IMR-90 (cell line): Measurements from ENCODE around the gene HYAL2. TPM values are rescaled to one million over a fixed set of nuclear protein-coding genes. Genes with fewer than 3 reads are reported as not detected.

Source experiments
- ATAC-seq: fragments of 200-7000 bp; cut with Tn5 transposase; 2 replicates; pipeline ENCODE4 v1.9.1; 2020; ENCODE audit warnings: low read depth, mild to moderate bottlenecking, moderate library complexity
- BruUV-seq: library from RNA; stranded (reverse); fragments of 400-500 nt; replicated peaks from 2 replicates; lab custom pipeline; 2021; lab: Mats Ljungman, UMichigan
- CTCF ChIA-PET: fragments of 300-600 bp; formaldehyde crosslinking; extraction: SDS; loops from one replicate; lab custom pipeline; 2021; ENCODE audit warnings: antibody characterized with exemption; lab: Yijun Ruan, JAX
- POLR2A ChIA-PET: fragments of 300-600 bp; sonication (Branson Sonifier 250); formaldehyde crosslinking; loops from one replicate; lab custom pipeline; 2022; ENCODE audit warnings: antibody characterized with exemption; ENCODE audit not compliant: unreplicated experiment; lab: Charles Lee
- DNase-seq: peaks from one replicate; pipeline ENCODE4 v3.0.0; 2013
- H2AFZ ChIP-seq: replicated peaks from 2 replicates; pipeline ENCODE3; 2013; ENCODE audit warnings: low read length, mild to moderate bottlenecking; ENCODE audit not compliant: poor library complexity
- H2AK5ac ChIP-seq: 2 replicates; pipeline ENCODE4 v1.6.1; 2013; ENCODE audit warnings: low read depth, low read length, inconsistent platforms
- H2AK9ac ChIP-seq: replicated peaks from 2 replicates; pipeline ENCODE3; 2013; ENCODE audit warnings: mild to moderate bottlenecking, low read depth, low read length, moderate library complexity; ENCODE audit not compliant: poor library complexity
- H2BK120ac ChIP-seq: 2 replicates; pipeline ENCODE4 v1.6.1; 2013; ENCODE audit warnings: low read depth, low read length, inconsistent platforms
- H2BK15ac ChIP-seq: 3 replicates; pipeline ENCODE4 v1.6.1; 2013; ENCODE audit warnings: low read depth, low read length, inconsistent platforms
- H2BK20ac ChIP-seq: 2 replicates; pipeline ENCODE4 v1.6.1; 2013; ENCODE audit warnings: low read depth, mild to moderate bottlenecking, inconsistent platforms, low read length, moderate library complexity
- H2BK5ac ChIP-seq: 2 replicates; pipeline ENCODE4 v1.6.1; 2013; ENCODE audit warnings: mild to moderate bottlenecking, low read depth, low read length, inconsistent platforms; ENCODE audit not compliant: poor library complexity, severe bottlenecking
- H3K14ac ChIP-seq: replicated peaks from 2 replicates; pipeline ENCODE4 v1.6.1; 2013; ENCODE audit warnings: low read depth, low read length, inconsistent platforms
- H3K18ac ChIP-seq: 2 replicates; pipeline ENCODE4 v1.6.1; 2013; ENCODE audit warnings: low read depth, low read length, control low read depth
- H3K23ac ChIP-seq: 2 replicates; pipeline ENCODE4 v1.6.1; 2013; ENCODE audit warnings: low read depth, low read length, inconsistent platforms
- H3K27ac ChIP-seq: 2 replicates; pipeline ENCODE4 v1.5.1; 2013; ENCODE audit warnings: mild to moderate bottlenecking, control low read depth, low read length; ENCODE audit not compliant: insufficient read depth
- H3K27me3 ChIP-seq: 2 replicates; pipeline ENCODE4 v1.6.1; 2013; ENCODE audit warnings: low read length; ENCODE audit not compliant: control insufficient read depth, insufficient read depth
- H3K36me3 ChIP-seq: 2 replicates; pipeline ENCODE4 v1.6.1; 2013; ENCODE audit warnings: low read length, mixed read lengths; ENCODE audit not compliant: control insufficient read depth, insufficient read depth
- H3K4ac ChIP-seq: 2 replicates; pipeline ENCODE4 v1.6.1; 2013; ENCODE audit warnings: low read depth, low read length, inconsistent platforms
- H3K4me1 ChIP-seq: 2 replicates; pipeline ENCODE4 v1.6.1; 2013; ENCODE audit warnings: low read length, mixed read lengths; ENCODE audit not compliant: control insufficient read depth, insufficient read depth
- H3K4me2 ChIP-seq: 2 replicates; pipeline ENCODE4 v1.6.1; 2013; ENCODE audit warnings: low read depth, mild to moderate bottlenecking, control low read depth, low read length, moderate library complexity
- H3K4me3 ChIP-seq: 2 replicates; pipeline ENCODE4 v1.5.1; 2013; ENCODE audit warnings: low read depth, mild to moderate bottlenecking, control low read depth, low read length, moderate library complexity; ENCODE audit not compliant: insufficient read depth
- H3K56ac ChIP-seq: 2 replicates; pipeline ENCODE4 v1.6.1; 2013; ENCODE audit warnings: low read length, inconsistent platforms; ENCODE audit not compliant: insufficient read depth; ENCODE audit errors: extremely low read depth
- H3K79me1 ChIP-seq, 2 experiments: 2 replicates each; pipeline ENCODE4 v1.6.1; 2013; ENCODE audit warnings: low read length in 2 of 2, inconsistent platforms in 1 of 2, low read depth in 1 of 2
- H3K9ac ChIP-seq: 2 replicates; pipeline ENCODE4 v1.6.1; 2013; ENCODE audit warnings: low read depth, low read length, control low read depth
- H3K9me1 ChIP-seq: 2 replicates; pipeline ENCODE4 v1.6.1; 2013; ENCODE audit warnings: low read length, inconsistent platforms; ENCODE audit not compliant: insufficient read depth
- H3K9me3 ChIP-seq: 2 replicates; pipeline ENCODE4 v1.6.1; 2013; ENCODE audit warnings: low read length; ENCODE audit not compliant: control insufficient read depth, insufficient read depth
- H4K20me1 ChIP-seq: 2 replicates; pipeline ENCODE4 v1.6.1; 2013; ENCODE audit warnings: low read length, inconsistent platforms; ENCODE audit not compliant: insufficient read depth
- H4K5ac ChIP-seq: 2 replicates; pipeline ENCODE4 v1.6.1; 2013; ENCODE audit warnings: mild to moderate bottlenecking, low read depth, low read length, control low read depth
- H4K8ac ChIP-seq, 2 experiments: 2 replicates each; pipeline ENCODE4 v1.6.1; 2013; ENCODE audit warnings: low read depth in 2 of 2, low read length in 2 of 2, control low read depth in 1 of 2, inconsistent platforms in 1 of 2
- H4K91ac ChIP-seq: 2 replicates; pipeline ENCODE4 v1.6.1; 2013; ENCODE audit warnings: low read depth, low read length, inconsistent platforms; ENCODE audit not compliant: insufficient read depth
- BHLHE40 ChIP-seq: fragments of 150-350 bp; IDR thresholded peaks from 2 replicates; pipeline ENCODE4 v1.6.1; 2016; ENCODE audit warnings: mild to moderate bottlenecking, low read depth, low read length
- CEBPB ChIP-seq: IDR thresholded peaks from 2 replicates; pipeline ENCODE4 v1.6.1; 2012; ENCODE audit warnings: low read depth, low read length, improper control_type of control experiment
- CTCF ChIP-seq: conservative IDR thresholded peaks from 2 replicates; pipeline ENCODE4 v1.5.1; 2012; ENCODE audit warnings: mild to moderate bottlenecking, low read depth, low read length, improper control_type of control experiment
- ELK1 ChIP-seq: fragments of 150-350 bp; IDR thresholded peaks from 2 replicates; pipeline ENCODE4 v1.6.1; 2016; ENCODE audit warnings: low read depth, mild to moderate bottlenecking, low read length, moderate library complexity, borderline replicate concordance
- FOS ChIP-seq: fragments of 150-350 bp; IDR thresholded peaks from 2 replicates; pipeline ENCODE4 v1.6.1; 2016; ENCODE audit warnings: low read depth, low read length
- MAFK ChIP-seq: IDR thresholded peaks from 2 replicates; pipeline ENCODE4 v1.6.1; 2012; ENCODE audit warnings: low read depth, low read length, improper control_type of control experiment
- MAZ ChIP-seq: IDR thresholded peaks from 2 replicates; pipeline ENCODE4 v1.6.1; 2012; ENCODE audit warnings: low read depth, mild to moderate bottlenecking, low read length, improper control_type of control experiment, moderate library complexity, borderline replicate concordance
- MXI1 ChIP-seq: IDR thresholded peaks from 2 replicates; pipeline ENCODE4 v1.6.1; 2012; ENCODE audit warnings: low read depth, mild to moderate bottlenecking, low read length, moderate library complexity, borderline replicate concordance
- NFE2L2 ChIP-seq: fragments of 150-350 bp; IDR thresholded peaks from 2 replicates; pipeline ENCODE4 v1.6.1; 2016; ENCODE audit warnings: low read depth, mild to moderate bottlenecking, low read length
- POLR2A ChIP-seq: IDR thresholded peaks from 2 replicates; pipeline ENCODE4 v1.6.1; 2012; ENCODE audit warnings: mild to moderate bottlenecking, low read depth, low read length
- RAD21 ChIP-seq: IDR thresholded peaks from 2 replicates; pipeline ENCODE4 v1.6.1; 2012; ENCODE audit warnings: low read length, improper control_type of control experiment
- RCOR1 ChIP-seq: IDR thresholded peaks from 2 replicates; pipeline ENCODE4 v1.6.1; 2012; ENCODE audit warnings: mild to moderate bottlenecking, low read length, improper control_type of control experiment; ENCODE audit not compliant: insufficient replicate concordance
- USF2 ChIP-seq: fragments of 150-350 bp; IDR thresholded peaks from 2 replicates; pipeline ENCODE4 v1.6.1; 2017; ENCODE audit warnings: mild to moderate bottlenecking, antibody characterized with exemption, low read length, low read depth
- WGBS, 2 experiments: methylation state at CpG; one replicate each; pipeline versions ENCODE4 v1.1.5 to v1.1.7; 2013; ENCODE audit warnings: missing lambda C conversion rate in 2 of 2; ENCODE audit not compliant: insufficient read length in 1 of 2; ENCODE audit errors: extremely low coverage in 2 of 2; 5-methylcytosine and 5-hydroxymethylcytosine counted together
- dilution Hi-C: fragments of 300-500 bp; cut with HindIII; formaldehyde crosslinking; loops from one replicate; pipeline ENCODE4 v1.14.3; 2018; ENCODE audit warnings: low sequenced_read_pairs; ENCODE audit not compliant: unreplicated experiment
- in situ Hi-C: fragments of 300-500 bp; cut with MboI; formaldehyde crosslinking; loops from 3 replicates; pipeline ENCODE4 v1.14.3; 2019; ENCODE audit warnings: low sequenced_read_pairs, inconsistent platforms, mixed read lengths
- intact Hi-C: fragments of 100-400 bp; cut with micrococcal nuclease; formaldehyde crosslinking; loops from 2 replicates; pipeline ENCODE4 v1.10.0; 2022
- polyA plus RNA-seq, 3 experiments: library from polyadenylated mRNA; depleted of rRNA; stranded (reverse); fragments of >200 nt; gene quantifications; 2 replicates each; pipeline ENCODE4 v1.2.3, GENCODE V29; 2012; ENCODE audit warnings: low replicate concordance in 1 of 3
- total RNA-seq: library from RNA; depleted of rRNA; stranded (reverse); fragments of >200 nt; gene quantifications from 2 replicates; pipeline ENCODE4 v1.2.3, GENCODE V29; 2012

HYAL2 gene
- total and polyA plus RNA-seq, 2 of the 4 experiments (the other 2 are of a cell fraction) = 56.8 to 104 TPM

GRCh38 chr3:50290161-50290641 lies 32.3 kb downstream of the HYAL2 start (continued):
- TF ChIP-seq FOS = no peak

- Histone ChIP-seq H2AK9ac (no peak overlapping the region), H2BK20ac (no peak overlapping the region), H3K18ac (no peak overlapping the region), H3K4me2 (no peak overlapping the region), H3K27ac (no peak overlapping the region), H3K36me3 (peaks cover 34% of the 10 kb centered on the region), H4K20me1 (no peaks in the 10 kb centered on the region; the same call in 1 of the 2 replicates), H4K91ac (no peak overlapping the region), H3K79me1 (peaks cover 14 to 31% of the 10 kb centered on the region in 2 experiments), H3K14ac (no peak overlapping the region), H3K4me3 (no peak overlapping the region), H3K56ac (no peak overlapping the region), H4K8ac (no peak overlapping the region), H3K9ac (no peak overlapping the region), H2AK5ac (no peak overlapping the region), H4K5ac (no peak overlapping the region), H3K9me1 (no peaks in the 10 kb centered on the region; the same call in 1 of the 2 replicates), H2BK5ac (no peak overlapping the region), H2BK120ac (no peak overlapping the region), H3K27me3 (no peaks in the 10 kb centered on the region), H2AFZ (no peak overlapping the region), H2BK15ac (no peak overlapping the region), H3K4ac (no peak overlapping the region), H3K23ac (no peak overlapping the region), H3K9me3 (no peaks in the 10 kb centered on the region), H3K4me1 (peaks cover 8% of the 10 kb centered on the region)
- TF ChIP-seq BHLHE40 (no peak), MAFK (no peak), MAZ (no peak), RCOR1 (no peak), FOS (no peak), POLR2A (no peak), RAD21 (no peak), CEBPB (no peak), ELK1 (no peak), CTCF (no peak), USF2 (no peak), MXI1 (no peak), NFE2L2 (no peak)
- dilution Hi-C loops (no loop called here), in situ Hi-C loops (no loop called here), intact Hi-C loops (no loop called here)
- WGBS, 2 experiments = no CpG with 5 or more reads among the region's 6 CpGs
- CTCF ChIA-PET = no interaction called here
- POLR2A ChIA-PET = no interaction called here
- DNase-seq = no peak
- ATAC-seq = no peak
- BruUV-seq = no TSS peak
Observed at GRCh38 chr3:50289130-50289529, 33.4 kb downstream of the HYAL2 start.
